ENCODE measurements around the gene IDUA.

Gene IDUA

GRCh38 chr4:1002631-1003251 is 15.9 kb downstream of the IDUA start:
- no peak for DNase-seq

DNA sequence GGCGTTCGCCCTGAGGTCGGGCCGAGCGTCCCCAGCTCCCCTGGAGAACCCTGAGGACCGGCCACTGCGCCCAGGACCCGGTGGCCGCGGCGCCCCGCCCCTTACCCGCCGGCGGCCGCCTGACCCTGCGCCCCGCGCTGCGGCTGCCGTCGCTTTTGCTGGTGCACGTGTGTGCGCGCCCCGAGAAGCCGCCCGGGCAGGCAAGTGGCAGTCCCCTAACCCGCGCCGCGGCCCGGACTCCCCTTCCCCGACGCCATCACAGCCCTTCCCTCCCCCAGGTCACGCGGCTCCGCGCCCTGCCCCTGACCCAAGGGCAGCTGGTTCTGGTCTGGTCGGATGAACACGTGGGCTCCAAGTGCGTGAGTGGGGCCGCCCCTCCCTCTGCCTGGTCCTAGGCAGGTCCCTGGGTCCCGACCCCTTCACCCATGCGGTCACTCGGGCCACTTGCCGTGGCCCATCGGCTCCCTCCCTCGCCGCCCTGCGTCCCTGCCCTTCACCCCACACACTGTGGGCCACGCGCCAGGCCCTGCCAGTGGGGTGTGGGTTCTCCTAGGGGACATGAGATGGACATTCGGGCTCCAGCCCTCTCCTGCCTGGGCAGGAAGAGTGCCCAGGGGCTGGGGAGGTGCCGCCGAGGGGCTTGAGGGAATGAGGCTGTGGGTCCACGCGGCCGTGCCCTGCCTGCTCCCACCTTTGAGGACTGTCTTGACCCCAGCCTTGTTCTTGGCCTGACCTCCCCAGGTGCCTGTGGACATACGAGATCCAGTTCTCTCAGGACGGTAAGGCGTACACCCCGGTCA is 16.6 kb downstream of the IDUA start:
- DNase-seq, result no peak

GRCh38 chr4:1004071-1004418 is 17.2 kb downstream of the IDUA start:
- no peak for DNase-seq

DNA sequence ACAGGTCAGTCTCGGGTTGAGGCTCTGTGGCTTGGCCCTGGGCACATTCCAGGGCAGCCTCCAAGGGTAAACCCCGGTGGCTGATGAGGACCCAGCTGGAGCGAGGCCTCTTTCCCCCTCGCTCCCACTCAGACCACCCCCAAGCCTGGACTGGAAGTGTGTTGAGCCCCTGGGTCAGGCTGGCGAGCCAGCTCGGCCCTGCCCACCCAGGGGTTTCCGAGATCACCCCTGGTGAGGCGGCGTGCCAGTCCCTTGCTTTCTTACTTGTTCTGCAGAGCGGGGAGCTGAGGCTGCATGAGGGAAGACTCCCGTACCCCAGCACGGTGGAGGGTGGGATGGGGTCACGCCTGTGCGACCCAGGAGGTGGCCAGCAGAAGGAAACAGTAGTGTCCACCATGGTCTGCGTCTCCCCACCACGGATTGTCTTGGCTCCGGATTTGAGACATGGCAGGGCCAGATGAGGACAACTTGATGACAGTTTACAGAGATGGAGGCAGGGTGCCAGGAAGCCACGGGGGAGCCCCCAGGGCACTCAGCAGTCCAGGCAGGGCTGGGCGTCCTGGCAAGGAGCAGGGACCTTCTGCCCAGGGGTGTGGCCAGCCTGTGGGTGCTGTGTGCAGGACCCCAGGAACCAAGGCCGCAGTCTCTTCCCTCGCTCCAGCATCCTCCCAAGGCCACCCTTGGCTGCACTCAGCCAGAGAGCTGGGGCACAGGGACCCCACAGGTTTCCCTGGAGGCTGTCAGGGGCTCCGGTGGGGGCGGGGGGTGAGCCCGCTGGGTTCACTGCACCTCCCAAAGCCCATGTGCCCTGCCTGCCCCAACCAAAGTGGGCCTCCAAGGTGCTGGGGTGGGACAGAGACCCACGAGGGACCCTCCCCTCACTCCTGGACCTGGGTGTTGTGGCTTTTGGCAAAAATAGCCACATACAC is 18.0 kb downstream of the IDUA start:
- no peak for DNase-seq

GRCh38 chr4:1006856-1007255 is 20.0 kb downstream of the IDUA start:
- DNase-seq, result no peak

GRCh38 chr4:1008840-1009541 is 22.1 kb downstream of the IDUA start:
- DNase-seq, result peak; percentile 29

DNA sequence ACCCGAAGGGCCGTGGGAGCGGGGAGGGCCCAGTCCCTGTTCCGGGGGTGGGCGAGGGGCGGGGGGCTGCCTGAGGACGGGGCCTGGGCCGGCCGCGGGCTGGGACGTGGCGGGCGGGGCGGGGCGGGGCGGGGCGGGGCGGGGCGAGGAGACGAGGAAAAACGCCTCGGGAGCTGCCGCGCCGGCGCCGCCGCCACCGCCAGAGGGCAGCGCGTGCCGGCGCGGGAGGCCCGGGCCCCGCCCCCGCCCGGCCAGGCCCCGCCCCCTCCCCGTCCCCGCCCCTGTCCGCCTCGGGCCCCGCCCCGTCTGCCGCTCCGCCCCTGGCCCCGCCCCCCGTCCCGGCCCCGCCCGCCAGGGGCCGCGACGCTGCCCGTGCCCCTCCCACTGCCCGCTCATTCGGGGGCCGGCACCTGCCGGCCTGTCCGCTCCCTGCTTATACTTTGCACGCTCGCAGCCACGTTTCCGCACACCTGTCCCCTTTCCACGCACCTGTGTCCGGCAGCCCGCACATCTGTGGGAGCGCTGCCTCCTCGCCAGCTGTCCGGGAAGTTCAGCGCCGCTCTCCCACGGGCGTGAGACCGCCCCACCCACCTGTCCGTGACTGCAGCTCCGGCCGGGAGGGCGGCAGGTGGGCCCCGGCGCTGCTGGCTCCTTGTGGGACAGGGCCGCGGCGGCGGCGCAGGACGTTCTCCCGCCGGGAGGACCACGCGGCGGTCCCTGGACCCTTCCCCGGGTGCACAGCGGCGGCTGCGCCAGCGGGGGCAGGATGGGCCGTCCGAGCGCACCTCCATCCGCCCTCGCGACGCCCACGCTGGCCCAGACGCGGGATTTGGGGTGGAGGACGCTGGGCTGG is 22.9 kb downstream of the IDUA start:
- DNase-seq, result peak; percentile 73

DNA sequence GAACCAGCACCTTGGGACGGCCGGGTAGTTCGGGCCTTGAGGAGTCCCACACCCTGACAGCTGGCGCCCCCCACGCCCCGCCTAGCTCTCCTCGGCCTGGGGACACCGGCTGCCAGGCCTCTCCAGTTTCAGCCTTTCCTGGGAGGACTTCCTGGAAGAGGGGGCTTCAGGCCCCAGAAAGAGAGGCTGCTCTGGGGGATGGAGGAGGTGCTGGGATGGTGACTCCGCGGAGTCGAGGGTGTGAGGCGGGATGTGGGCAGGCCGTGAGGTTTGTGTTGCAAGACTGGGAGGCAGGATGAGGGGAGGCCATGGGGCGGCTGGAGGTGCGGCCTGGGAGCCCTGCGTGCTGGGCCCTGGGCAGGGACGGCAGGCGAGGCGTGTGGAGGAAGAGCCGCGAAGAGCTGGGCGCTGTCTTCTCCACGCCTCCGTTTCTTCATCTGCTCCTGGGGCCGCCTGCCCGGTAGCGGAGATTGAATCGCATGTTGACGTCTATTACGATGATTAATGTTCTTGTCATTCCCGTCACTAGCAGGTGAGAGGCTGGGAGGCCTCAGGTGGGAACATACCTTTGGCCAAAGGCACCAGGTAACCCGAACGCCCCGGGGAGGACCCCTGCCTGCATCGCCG is 23.7 kb downstream of the IDUA start:
- peak; percentile 68 for DNase-seq

DNA sequence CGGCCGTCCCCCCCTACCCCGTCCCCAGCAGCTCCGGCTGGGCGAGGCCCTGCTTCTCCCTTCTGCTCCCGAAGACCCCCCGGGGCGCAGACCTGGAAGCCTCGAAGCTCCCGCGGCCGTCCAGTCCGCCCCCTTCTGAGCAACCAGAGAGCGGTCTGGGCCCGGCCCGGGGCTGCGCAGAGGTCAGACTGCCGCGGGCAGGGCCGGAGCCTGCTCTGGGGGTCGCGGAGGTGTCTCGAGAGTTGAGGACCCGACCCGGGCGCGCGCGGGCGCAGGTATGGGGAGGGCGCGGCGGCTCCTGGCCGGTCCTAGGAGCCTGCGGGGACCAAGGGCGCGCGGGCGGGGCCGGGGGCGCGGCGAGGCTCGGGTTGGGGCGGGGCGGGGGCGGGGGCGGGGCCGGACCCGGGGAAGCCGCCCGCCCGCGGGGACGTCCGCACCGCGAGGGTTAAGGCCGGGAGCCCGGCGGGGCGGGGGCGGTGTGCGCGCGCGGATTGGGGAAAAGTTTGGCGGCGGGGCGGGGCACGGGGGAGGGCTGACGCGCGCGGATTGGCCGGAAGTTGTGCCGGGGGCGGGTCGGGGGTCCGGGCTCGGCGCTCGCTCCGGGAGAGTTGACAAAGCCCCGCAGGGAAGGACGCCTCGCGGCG is 24.3 kb downstream of the IDUA start, which contains the start of gene FGFRL1:
Gene FGFRL1 (plus strand): TSS at position 605 of the 644 bp plus-strand sequence. CDS start 860 bp downstream, outside the sequence.
- peak; percentile 91 for DNase-seq

GRCh38 chr4:1011666-1012033 is 24.8 kb downstream of the IDUA start:
- DNase-seq, result no peak

DNA sequence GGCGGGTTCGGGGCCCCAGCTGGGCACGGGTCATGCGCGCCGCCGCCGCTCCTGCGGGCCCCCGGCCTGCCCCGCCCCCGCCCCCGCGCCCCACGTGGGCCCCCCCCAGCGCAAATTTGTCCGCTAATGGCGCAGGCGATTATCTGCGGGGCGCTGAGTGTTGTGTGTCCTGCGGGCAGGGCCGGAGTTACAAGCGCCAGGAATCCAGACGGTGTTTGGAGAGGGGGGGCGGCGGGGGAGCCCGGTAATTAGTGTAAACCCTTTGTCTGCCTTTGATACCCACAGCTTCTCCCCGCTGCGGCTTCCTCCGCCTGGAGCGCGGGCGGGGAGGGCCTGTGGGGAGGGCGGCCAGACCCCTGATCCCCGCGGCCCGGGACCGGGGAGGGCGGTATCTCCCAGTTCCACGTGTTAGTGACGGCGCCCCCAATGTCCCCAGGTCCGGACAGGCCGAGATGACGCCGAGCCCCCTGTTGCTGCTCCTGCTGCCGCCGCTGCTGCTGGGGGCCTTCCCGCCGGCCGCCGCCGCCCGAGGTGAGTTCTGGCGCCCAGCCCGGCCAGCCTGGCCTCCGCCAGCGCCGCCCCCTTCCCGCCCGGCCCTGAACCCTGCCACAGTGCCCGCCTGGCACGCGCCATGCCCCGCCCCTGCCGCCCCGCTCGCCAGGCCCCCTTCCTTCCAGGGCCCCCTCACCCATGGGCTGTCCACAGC is 25.3 kb downstream of the IDUA start:
- peak; percentile 31 for DNase-seq

DNA sequence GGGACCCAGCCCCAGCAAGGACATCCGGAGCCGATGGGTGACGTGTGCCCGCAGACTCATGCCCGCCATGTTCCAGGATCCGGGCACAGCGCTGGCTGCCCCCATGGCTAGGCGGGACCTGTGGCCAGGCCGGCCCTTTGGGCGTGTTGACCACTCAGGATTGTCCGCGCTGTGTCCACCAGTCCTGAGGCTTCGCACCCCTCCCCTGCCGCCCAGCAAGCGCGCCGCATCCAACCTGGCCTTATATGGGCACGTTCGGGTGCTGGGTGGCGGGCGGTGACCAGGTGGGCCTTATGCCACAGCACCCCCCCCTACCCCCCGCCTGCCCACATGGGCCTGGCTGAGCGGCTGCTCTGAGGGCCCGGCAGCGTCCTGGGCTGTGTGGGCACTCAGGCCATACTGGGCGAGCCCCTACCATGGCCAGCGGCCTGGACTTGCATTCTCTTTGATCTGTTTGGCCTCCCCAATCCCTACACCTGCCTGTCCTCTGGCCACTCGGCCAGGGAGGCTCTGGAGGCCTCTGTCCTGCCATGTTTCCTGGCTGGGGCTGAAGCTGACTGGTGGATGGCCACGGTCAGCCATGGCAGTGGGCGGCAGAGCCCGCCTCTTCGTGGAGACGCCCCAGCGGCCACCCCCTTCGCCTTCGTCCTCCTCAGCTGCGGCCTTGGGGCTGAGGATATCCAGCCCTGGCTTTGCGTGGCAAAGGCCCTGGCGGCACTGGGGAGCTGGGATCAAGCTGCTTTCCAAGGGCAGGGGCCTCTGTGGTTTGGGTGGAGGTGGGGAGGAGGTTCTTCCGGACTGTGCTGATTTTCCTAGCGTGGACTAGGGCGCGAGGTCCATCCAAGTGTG is 26.6 kb downstream of the IDUA start:
- DNase-seq, result no peak

DNA sequence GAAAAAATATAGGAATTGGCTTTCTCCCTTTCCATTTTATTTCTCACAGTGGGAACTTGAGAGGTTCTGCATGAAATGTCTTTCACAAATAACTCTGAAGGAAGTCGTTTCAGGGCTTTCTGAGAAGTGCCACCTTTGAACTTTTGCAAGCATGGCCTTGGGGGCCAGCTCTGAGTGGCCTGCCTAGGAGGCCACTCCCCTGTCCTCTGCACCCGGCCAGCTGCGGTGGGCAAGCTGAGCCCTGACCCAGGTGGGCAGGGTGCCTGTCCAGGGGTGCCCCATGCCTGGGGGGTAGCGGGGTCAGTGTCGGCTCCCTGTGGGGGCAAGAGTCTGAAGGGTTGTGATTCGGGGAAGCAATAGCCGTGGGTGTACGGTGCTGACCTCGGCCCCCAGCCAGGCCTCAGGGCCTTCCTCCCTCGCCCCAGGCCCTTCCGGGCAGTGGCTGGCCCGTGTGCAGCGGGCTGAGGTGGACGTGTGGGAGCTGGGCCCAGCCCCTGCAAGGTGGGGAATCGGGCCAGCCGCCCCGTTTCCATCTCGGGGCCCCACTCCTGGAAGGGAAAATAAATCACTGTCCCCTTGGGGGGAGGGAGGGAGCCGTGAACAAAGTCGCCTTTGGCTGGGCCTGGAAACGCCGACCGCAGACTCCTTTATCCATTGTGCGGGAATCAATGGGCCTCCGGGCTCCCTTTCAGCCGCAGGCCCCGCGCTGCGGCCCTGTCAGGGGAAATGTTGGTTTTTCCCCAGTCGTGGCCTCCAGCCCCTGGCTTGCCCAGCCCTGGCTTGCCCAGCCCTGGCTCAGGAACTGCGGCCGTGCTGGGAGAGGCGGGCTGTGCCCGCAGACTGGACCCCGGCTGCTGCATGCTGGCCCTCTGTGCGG is 27.7 kb downstream of the IDUA start:
- DNase-seq, result no peak

- no peak for DNase-seq
These were observed 28.3 kb downstream of the IDUA start for GRCh38 chr4:1015179-1015578.

GRCh38 chr4:1015746-1016145 is 28.9 kb downstream of the IDUA start:
- no peak for DNase-seq

- no peak for DNase-seq
These were observed 30.4 kb downstream of the IDUA start for GRCh38 chr4:1017211-1017610.

DNA sequence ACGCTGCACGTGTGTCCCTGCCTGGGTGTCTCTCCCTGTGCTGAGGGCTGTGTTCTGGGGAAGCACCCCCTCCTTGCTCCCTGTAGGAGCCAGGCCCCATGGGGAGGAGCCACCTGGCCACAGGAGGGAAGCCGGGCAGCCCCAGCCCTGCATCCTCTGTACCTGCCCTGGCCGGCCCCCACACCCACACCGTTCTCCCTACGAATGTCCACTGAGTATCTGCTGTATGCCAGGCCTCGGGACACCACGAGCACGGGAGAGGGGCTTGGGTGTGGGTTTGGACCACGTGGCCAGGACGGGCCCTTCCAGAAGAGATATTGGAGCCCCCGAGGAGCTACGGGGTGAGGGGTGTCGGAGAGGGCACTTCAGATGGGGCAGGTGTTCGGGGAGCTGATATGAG is 30.9 kb downstream of the IDUA start:
- DNase-seq, result no peak

Measured in stimulated activated CD4-positive, alpha-beta T cell treated with anti-CD3 and anti-CD28 coated beads, Interleukin-4, amount 100 ng/mL, for 24 hours (primary cell).